Activated CD4-positive, alpha-beta T cell treated with anti-CD3 and anti-CD28 coated beads for 36 hours (primary cell): ENCODE measurements around the gene FAM9A. TPM values are rescaled to one million over a fixed set of nuclear protein-coding genes. Genes with fewer than 3 reads are reported as not detected.

ENCODE experiments used
- ATAC-seq: fragments of 200-7000 bp; cut with Tn5 transposase; one replicate; pipeline ENCODE4 v1.10.0; 2021; ENCODE audit warnings: mild to moderate bottlenecking, moderate library complexity
- CTCF ChIA-PET: fragments of 350-600 bp; sonication (Branson Sonifier 250); formaldehyde crosslinking; loops from one replicate; lab custom pipeline; 2021; ENCODE audit warnings: antibody characterized with exemption; lab: Charles Lee
- POLR2A ChIA-PET: fragments of 350-600 bp; sonication (Branson Sonifier 250); formaldehyde crosslinking; loops from one replicate; lab custom pipeline; 2021; ENCODE audit warnings: antibody characterized with exemption, inconsistent platforms; lab: Charles Lee
- DNase-seq: peaks from one replicate; pipeline ENCODE4 v3.0.0-alpha.2; 2020
- H3K27ac Mint-ChIP-seq: one replicate; pipeline ENCODE4 v1.8.0; 2021; ENCODE audit warnings: mixed read lengths
- H3K27me3 Mint-ChIP-seq: one replicate; pipeline ENCODE4 v1.8.0; 2021; ENCODE audit warnings: mixed read lengths
- H3K36me3 Mint-ChIP-seq: one replicate; pipeline ENCODE4 v1.8.0; 2021; ENCODE audit warnings: low read depth, mixed read lengths
- H3K4me1 Mint-ChIP-seq: one replicate; pipeline ENCODE4 v1.8.0; 2021; ENCODE audit warnings: mixed read lengths
- H3K4me3 Mint-ChIP-seq: one replicate; pipeline ENCODE4 v1.8.0; 2021; ENCODE audit warnings: mild to moderate bottlenecking, moderate library complexity, mixed read lengths
- H3K9me3 Mint-ChIP-seq: one replicate; pipeline ENCODE4 v1.8.0; 2021; ENCODE audit warnings: low read depth, mixed read lengths
- intact Hi-C, 2 experiments: fragments of 100-400 bp; cut with DNase I in 1 of 2; cut with micrococcal nuclease in 1 of 2; formaldehyde crosslinking; loops; one replicate each; pipeline versions ENCODE4 v1.14.2 to v1.15.1; 2022 to 2024; cut with DNase I, micrococcal nuclease
- total RNA-seq, 2 experiments: library from RNA; stranded (reverse); gene quantifications; one replicate each; pipeline ENCODE4 v1.2.3, GENCODE V29; 2021

Gene FAM9A
- total RNA-seq, 2 experiments from 2014 or later = not detected

GRCh38 chrX:8834392-8834791, 33.2 kb upstream of the FAM9A start:
- Mint-ChIP-seq H3K4me3 (no peak overlapping the region), H3K27me3 (peaks cover 16% of the 10 kb centered on the region), H3K4me1 (no peaks in the 10 kb centered on the region), H3K9me3 (no peaks in the 10 kb centered on the region), H3K36me3 (no peaks in the 10 kb centered on the region), H3K27ac (no peak overlapping the region)
- POLR2A ChIA-PET = no interaction called here
- DNase-seq (no peak), ATAC-seq (no peak)
- CTCF ChIA-PET = no interaction called here
- intact Hi-C loops = no loop called here

GRCh38 chrX:8832582-8833378, 31.6 kb upstream of the FAM9A start:
- H3K4me1 Mint-ChIP-seq = no peaks in the 10 kb centered on the region
- peaks cover 14% of the 10 kb centered on the region for H3K27me3 Mint-ChIP-seq
- ATAC-seq (no peak), DNase-seq (no peak)
- H3K36me3 Mint-ChIP-seq = no peaks in the 10 kb centered on the region
- no peaks in the 10 kb centered on the region for H3K9me3 Mint-ChIP-seq
- H3K4me3 Mint-ChIP-seq = no peak overlapping the region
- no peak overlapping the region for H3K27ac Mint-ChIP-seq
- CTCF ChIA-PET = interaction anchor here (0.6 kb wide), 1 partner anchor 14 kb away, joined by 3 read pairs; no protein-coding TSS in a partner anchor
- POLR2A ChIA-PET = interaction anchor here (0.5 kb wide), 1 partner anchor 21 kb away, joined by 6 read pairs; no protein-coding TSS in a partner anchor
- intact Hi-C loops = no loop called here

GRCh38 chrX:8823698-8824097, 22.5 kb upstream of the FAM9A start:
- H3K27ac Mint-ChIP-seq = no peak overlapping the region
- DNase-seq (no peak), ATAC-seq (no peak)
- H3K36me3 Mint-ChIP-seq = no peaks in the 10 kb centered on the region
- intact Hi-C loops = no loop called here
- H3K27me3 Mint-ChIP-seq = peaks cover 5% of the 10 kb centered on the region
- H3K4me3 Mint-ChIP-seq = no peak overlapping the region
- ChIA-PET CTCF (no interaction called here), POLR2A (no interaction called here)
- H3K9me3 Mint-ChIP-seq = no peaks in the 10 kb centered on the region
- no peaks in the 10 kb centered on the region for H3K4me1 Mint-ChIP-seq

- peaks cover 5% of the 10 kb centered on the region for H3K27me3 Mint-ChIP-seq
These were observed 20.8 kb upstream of the FAM9A start for GRCh38 chrX:8822002-8822401.

GRCh38 chrX:8820910-8821527, 19.8 kb upstream of the FAM9A start:
- Mint-ChIP-seq H3K9me3 (no peaks in the 10 kb centered on the region), H3K27ac (no peak overlapping the region), H3K4me1 (no peaks in the 10 kb centered on the region), H3K27me3 (peaks cover 3% of the 10 kb centered on the region), H3K36me3 (no peaks in the 10 kb centered on the region), H3K4me3 (no peak overlapping the region)
- POLR2A ChIA-PET = no interaction called here
- CTCF ChIA-PET = no interaction called here
- peak; percentile 16 for DNase-seq
- intact Hi-C loops = no loop called here
- ATAC-seq = no peak

More at GRCh38 chrX:8822002-8822401, 20.8 kb upstream of the FAM9A start:
- DNase-seq (no peak), ATAC-seq (no peak)
- H3K4me1 Mint-ChIP-seq = no peaks in the 10 kb centered on the region
- intact Hi-C loops = no loop called here
- CTCF ChIA-PET = interaction anchor here (0.5 kb wide), 1 partner anchor 1161 kb away, joined by 4 read pairs; no protein-coding TSS in a partner anchor
- H3K27ac Mint-ChIP-seq = no peak overlapping the region
- POLR2A ChIA-PET = no interaction called here
- no peaks in the 10 kb centered on the region for H3K9me3 Mint-ChIP-seq
- no peak overlapping the region for H3K4me3 Mint-ChIP-seq
- H3K36me3 Mint-ChIP-seq = no peaks in the 10 kb centered on the region

GRCh38 chrX:8815460-8816065, 14.4 kb upstream of the FAM9A start:
- H3K27ac Mint-ChIP-seq = no peak overlapping the region
- H3K4me1 Mint-ChIP-seq = no peaks in the 10 kb centered on the region
- no peaks in the 10 kb centered on the region for H3K9me3 Mint-ChIP-seq
- DNase-seq (peak; percentile 3), ATAC-seq (no peak)
- no peaks in the 10 kb centered on the region for H3K36me3 Mint-ChIP-seq
- intact Hi-C loops = loop anchor here (2.0 to 5.0 kb wide), 6 partner anchors 33 to 1302 kb away; no protein-coding TSS in a partner anchor
- ChIA-PET POLR2A (no interaction called here), CTCF (interaction anchor here (0.7 to 1.7 kb wide), 5 partner anchors 45 to 110 kb away, joined by 3 to 4 read pairs (median 3); no protein-coding TSS in a partner anchor)
- H3K27me3 Mint-ChIP-seq = no peaks in the 10 kb centered on the region
- no peak overlapping the region for H3K4me3 Mint-ChIP-seq

- ATAC-seq (no peak), DNase-seq (no peak)
- CTCF ChIA-PET = interaction anchor here (1.1 kb wide), 1 partner anchor 55 kb away, joined by 3 read pairs; no protein-coding TSS in a partner anchor
- H3K9me3 Mint-ChIP-seq = no peaks in the 10 kb centered on the region
- no peak overlapping the region for H3K4me3 Mint-ChIP-seq
- H3K27ac Mint-ChIP-seq = no peak overlapping the region
- H3K27me3 Mint-ChIP-seq = peaks cover 2% of the 10 kb centered on the region
- no peaks in the 10 kb centered on the region for H3K4me1 Mint-ChIP-seq
- no peaks in the 10 kb centered on the region for H3K36me3 Mint-ChIP-seq
- POLR2A ChIA-PET = no interaction called here
- intact Hi-C loops = no loop called here
These were observed 11.9 kb upstream of the FAM9A start for GRCh38 chrX:8813036-8813435.

- intact Hi-C loops = no loop called here
- ChIA-PET CTCF (interaction anchor here (0.6 kb wide), 1 partner anchor 127 kb away, joined by 3 read pairs; no protein-coding TSS in a partner anchor), POLR2A (interaction anchor here (0.7 kb wide), 1 partner anchor 21 kb away, joined by 6 read pairs; no protein-coding TSS in a partner anchor)
- Mint-ChIP-seq H3K4me3 (no peak overlapping the region), H3K27me3 (peaks cover 2% of the 10 kb centered on the region), H3K36me3 (no peaks in the 10 kb centered on the region), H3K27ac (no peak overlapping the region), H3K9me3 (no peaks in the 10 kb centered on the region), H3K4me1 (no peaks in the 10 kb centered on the region)
- ATAC-seq (no peak), DNase-seq (no peak)
These were observed 10.4 kb upstream of the FAM9A start for GRCh38 chrX:8811611-8812010.

- intact Hi-C loops = no loop called here
- CTCF ChIA-PET = no interaction called here
These were observed 7.5 kb upstream of the FAM9A start for GRCh38 chrX:8808661-8809060.

GRCh38 chrX:8805974-8806373, 4.8 kb upstream of the FAM9A start:
- H3K4me3 Mint-ChIP-seq = no peak overlapping the region
- H3K27ac Mint-ChIP-seq = no peak overlapping the region
- no peaks in the 10 kb centered on the region for H3K9me3 Mint-ChIP-seq
- POLR2A ChIA-PET = no interaction called here
- H3K27me3 Mint-ChIP-seq = peaks cover 4% of the 10 kb centered on the region
- CTCF ChIA-PET = no interaction called here
- no peak for ATAC-seq
- H3K36me3 Mint-ChIP-seq = no peaks in the 10 kb centered on the region
- DNase-seq = no peak
- H3K4me1 Mint-ChIP-seq = no peaks in the 10 kb centered on the region
- intact Hi-C loops = no loop called here

More at GRCh38 chrX:8808661-8809060, 7.5 kb upstream of the FAM9A start:
- no peaks in the 10 kb centered on the region for H3K36me3 Mint-ChIP-seq
- POLR2A ChIA-PET = no interaction called here
- no peak overlapping the region for H3K4me3 Mint-ChIP-seq
- no peaks in the 10 kb centered on the region for H3K4me1 Mint-ChIP-seq
- no peaks in the 10 kb centered on the region for H3K9me3 Mint-ChIP-seq
- DNase-seq (no peak), ATAC-seq (no peak)
- no peak overlapping the region for H3K27ac Mint-ChIP-seq
- H3K27me3 Mint-ChIP-seq = peaks cover 2% of the 10 kb centered on the region

GRCh38 chrX:8805046-8805445, 3.9 kb upstream of the FAM9A start:
- CTCF ChIA-PET = no interaction called here
- DNase-seq (no peak), ATAC-seq (no peak)
- no peaks in the 10 kb centered on the region for H3K4me1 Mint-ChIP-seq
- intact Hi-C loops = no loop called here
- no peak overlapping the region for H3K27ac Mint-ChIP-seq
- H3K9me3 Mint-ChIP-seq = no peaks in the 10 kb centered on the region
- H3K36me3 Mint-ChIP-seq = no peaks in the 10 kb centered on the region
- H3K4me3 Mint-ChIP-seq = no peak overlapping the region
- peaks cover 2% of the 10 kb centered on the region for H3K27me3 Mint-ChIP-seq
- POLR2A ChIA-PET = no interaction called here
